ENCODE measurements around the gene CIROP. TPM values are rescaled to one million over a fixed set of nuclear protein-coding genes. Genes with fewer than 3 reads are reported as not detected.

The CIROP gene
- total and polyA plus RNA-seq, 12 donors: not detected

DNA sequence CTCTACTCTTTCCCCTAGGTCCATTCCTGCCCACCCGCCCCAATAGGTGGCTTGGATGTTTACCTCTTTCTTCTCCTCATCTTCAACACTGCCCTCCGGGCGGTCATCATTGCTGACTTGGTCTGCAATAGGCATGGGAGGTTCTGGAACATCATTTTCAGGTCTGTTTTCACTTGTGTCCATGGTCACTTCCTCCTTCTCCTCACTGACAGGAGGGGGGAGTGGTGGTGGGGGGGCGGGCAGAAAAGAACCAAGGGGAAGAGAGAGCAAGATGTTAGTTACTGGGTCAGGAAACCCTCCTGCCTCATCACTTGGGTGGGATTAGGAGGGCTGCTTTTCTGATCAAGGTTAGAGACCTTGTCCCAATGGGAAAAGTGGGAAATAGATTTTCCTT is 35.4 kb downstream of the CIROP start:
- TF ChIP-seq, protein P1, sequence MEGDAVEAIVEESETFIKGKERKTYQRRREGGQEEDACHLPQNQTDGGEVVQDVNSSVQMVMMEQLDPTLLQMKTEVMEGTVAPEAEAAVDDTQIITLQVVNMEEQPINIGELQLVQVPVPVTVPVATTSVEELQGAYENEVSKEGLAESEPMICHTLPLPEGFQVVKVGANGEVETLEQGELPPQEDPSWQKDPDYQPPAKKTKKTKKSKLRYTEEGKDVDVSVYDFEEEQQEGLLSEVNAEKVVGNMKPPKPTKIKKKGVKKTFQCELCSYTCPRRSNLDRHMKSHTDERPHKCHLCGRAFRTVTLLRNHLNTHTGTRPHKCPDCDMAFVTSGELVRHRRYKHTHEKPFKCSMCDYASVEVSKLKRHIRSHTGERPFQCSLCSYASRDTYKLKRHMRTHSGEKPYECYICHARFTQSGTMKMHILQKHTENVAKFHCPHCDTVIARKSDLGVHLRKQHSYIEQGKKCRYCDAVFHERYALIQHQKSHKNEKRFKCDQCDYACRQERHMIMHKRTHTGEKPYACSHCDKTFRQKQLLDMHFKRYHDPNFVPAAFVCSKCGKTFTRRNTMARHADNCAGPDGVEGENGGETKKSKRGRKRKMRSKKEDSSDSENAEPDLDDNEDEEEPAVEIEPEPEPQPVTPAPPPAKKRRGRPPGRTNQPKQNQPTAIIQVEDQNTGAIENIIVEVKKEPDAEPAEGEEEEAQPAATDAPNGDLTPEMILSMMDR (IDR thresholded peaks at IDR 0.05): no peak
- no peak for TF ChIP-seq POLR2A (IDR thresholded peaks at IDR 0.05)
- no peaks in the 10 kb centered on the region for H3K27me3 ChIP-seq
- peaks cover 21 to 48% of the 10 kb centered on the region in 2 donors for H3K4me1 ChIP-seq (replicated peaks in 1 of 2)
- H3K27ac ChIP-seq: peak overlapping the region in 3 of 5 donors; percentile 18 to 67 (median 66)
- no peaks in the 10 kb centered on the region for H3K9me3 ChIP-seq (replicated peaks in 1 of 3)
- H3K36me3 ChIP-seq (replicated peaks in 1 of 2): peaks cover 0 to 63% of the 10 kb centered on the region in 2 donors
- intact Hi-C loops (cut with DNase I): loop anchor here (5.0 kb wide), 2 partner anchors 33 to 43 kb away; partner anchors contain the start of gene CIROP (in 1 of the 2)
- 64 to 69% (median 69%) methylated on average over 4 of the region's 4 CpGs for WGBS, 4 donors
- H3K4me3 ChIP-seq: no peak overlapping the region
- DNase-seq: peak in 1 of 7 donors; percentile 3

DNA sequence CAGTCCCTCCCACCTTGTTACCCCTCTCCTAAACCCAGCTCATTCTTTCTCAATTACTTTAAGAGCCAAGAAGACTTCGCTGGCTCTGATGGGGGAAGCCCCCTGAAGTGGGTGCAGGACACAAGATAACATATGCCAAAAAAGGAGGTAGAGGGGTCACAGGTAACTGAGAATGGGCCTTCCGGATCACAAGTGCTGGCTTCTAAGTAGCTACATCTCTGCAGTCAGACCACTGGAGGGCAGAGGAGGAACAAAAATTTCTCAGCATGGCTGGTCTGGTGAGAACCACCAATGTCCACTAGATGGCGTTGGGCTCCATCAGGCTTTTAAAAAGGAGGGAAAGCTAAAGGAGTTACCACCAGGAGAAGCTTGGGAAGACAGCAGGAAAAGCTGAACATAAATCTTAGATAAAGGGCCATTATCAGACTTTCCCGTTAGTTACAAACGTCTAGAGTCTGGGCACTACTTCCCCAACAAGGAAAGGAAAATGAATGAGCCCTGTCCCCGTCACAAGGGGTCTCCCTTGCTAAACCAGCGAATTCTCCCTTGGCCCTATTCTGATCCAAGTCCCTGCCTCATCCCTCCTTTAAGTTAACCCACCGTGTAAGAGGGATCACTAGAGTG is 35.9 kb downstream of the CIROP start:
- intact Hi-C loops (cut with DNase I): loop anchor here (5.0 kb wide), 2 partner anchors 33 to 43 kb away; partner anchors contain the start of gene CIROP (in 1 of the 2)
- DNase-seq: peak; percentile 85 to 95 (median 87)

DNA sequence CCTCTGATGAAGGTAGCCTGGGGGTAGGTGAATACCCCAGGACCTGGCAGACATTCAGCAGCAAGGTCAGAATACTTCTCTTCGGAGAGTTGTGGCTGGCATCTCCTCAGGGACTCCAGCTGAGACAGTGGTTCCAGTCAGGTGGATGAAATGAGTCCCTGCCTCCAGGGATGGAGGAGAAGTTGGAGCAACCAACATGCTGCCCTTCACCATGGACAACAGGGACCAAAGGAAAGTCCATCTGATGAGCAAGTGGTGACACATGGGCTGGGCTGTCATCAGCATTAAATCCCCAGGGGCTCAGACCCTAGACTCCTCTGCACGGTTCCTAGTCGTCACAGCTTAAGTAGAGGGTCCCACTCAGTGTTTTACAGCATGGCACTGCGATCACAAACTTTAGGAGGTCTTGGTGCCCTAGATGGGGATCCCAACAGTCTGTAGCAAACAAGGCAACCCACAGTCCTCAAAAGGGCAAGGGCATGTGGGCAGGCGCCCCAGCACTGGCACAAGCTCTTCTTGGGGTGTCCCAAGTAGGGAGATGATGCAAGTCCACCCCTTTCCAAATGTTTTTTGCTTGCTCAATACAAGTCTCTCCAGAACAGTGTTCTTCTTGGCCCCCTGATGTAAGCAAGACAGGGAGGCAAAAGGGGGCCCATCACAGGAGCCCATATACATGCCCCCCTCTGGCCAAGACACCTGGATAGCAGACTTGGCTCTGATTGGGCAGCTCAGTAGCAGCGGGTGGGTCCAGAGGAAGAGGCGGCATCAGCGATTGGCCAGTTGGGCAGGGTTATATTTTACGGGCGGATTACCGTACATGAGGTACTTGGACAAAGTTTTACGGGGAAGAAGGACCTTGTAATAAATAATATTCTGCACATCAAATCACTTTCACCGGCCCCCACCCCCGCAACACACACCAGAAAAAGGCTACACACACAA is 36.7 kb downstream of the CIROP start:
- 55 to 63% (median 60%) methylated on average over 9 to 14 of the region's 14 CpGs for WGBS, 4 donors
- no peak overlapping the region for H3K4me3 ChIP-seq
- peaks cover 0 to 63% of the 10 kb centered on the region in 2 donors for H3K36me3 ChIP-seq (replicated peaks in 1 of 2)
- peak overlapping the region in 2 of 5 donors; percentile 32 to 67 for H3K27ac ChIP-seq
- peaks cover 20 to 48% of the 10 kb centered on the region in 2 donors for H3K4me1 ChIP-seq (replicated peaks in 1 of 2)
- no peaks in the 10 kb centered on the region for H3K9me3 ChIP-seq (replicated peaks in 1 of 3)
- TF ChIP-seq, protein P1 (IDR thresholded peaks at IDR 0.05): no peak
- no peak for TF ChIP-seq POLR2A (IDR thresholded peaks at IDR 0.05)
- intact Hi-C loops (cut with DNase I): loop anchor here (5.0 kb wide), 2 partner anchors 34 to 44 kb away; partner anchors contain the start of gene CIROP (in 1 of the 2)
- peak in 2 of 7 donors; percentile 16 to 62 for DNase-seq
- no peaks in the 10 kb centered on the region for H3K27me3 ChIP-seq

More for the DNA sequence above, 35.9 kb downstream of the CIROP start:
- Histone ChIP-seq H3K36me3 (replicated peaks in 1 of 2) (peaks cover 0 to 63% of the 10 kb centered on the region in 2 donors), H3K4me3 (no peak overlapping the region), H3K4me1 (replicated peaks in 1 of 2) (peaks cover 21 to 48% of the 10 kb centered on the region in 2 donors), H3K27ac (peak overlapping the region in 3 of 5 donors; percentile 18 to 67 (median 66)), H3K27me3 (no peaks in the 10 kb centered on the region), H3K9me3 (replicated peaks in 1 of 3) (no peaks in the 10 kb centered on the region)
- 15 to 21% (median 18%) methylated on average over 8 of the region's 8 CpGs for WGBS, 4 donors
- TF ChIP-seq POLR2A (IDR thresholded peaks at IDR 0.05): no peak
- TF ChIP-seq, protein P1 (IDR thresholded peaks at IDR 0.05): peak; percentile 98 to 100 (median 99)
